Neural progenitor cell (in vitro differentiated cells): ENCODE data around the gene SUGCT. TPM values are rescaled to one million over a fixed set of nuclear protein-coding genes. Genes with fewer than 3 reads are reported as not detected.

Experiments used
- DNase-seq: peaks from one replicate; pipeline ENCODE4 v3.0.0-alpha.2; 2016; ENCODE audit warnings: low spot score
- H2AFZ ChIP-seq: fragments of 200-600 bp; sonication (generic); replicated peaks from 2 replicates; pipeline ENCODE4 v1.6.1; 2016; ENCODE audit warnings: antibody characterized with exemption
- H3F3A ChIP-seq: fragments of 200-600 bp; sonication (generic); 2 replicates; pipeline ENCODE4 v1.6.1; 2016; ENCODE audit warnings: antibody characterized with exemption, low read depth
- H3K27ac ChIP-seq: fragments of 200-600 bp; sonication (generic); 2 replicates; pipeline ENCODE4 v1.5.1; 2016; ENCODE audit warnings: mild to moderate bottlenecking
- H3K27me3 ChIP-seq: fragments of 200-600 bp; sonication (generic); 2 replicates; pipeline ENCODE4 v1.6.1; 2016; ENCODE audit warnings: mild to moderate bottlenecking, moderate library complexity
- H3K36me3 ChIP-seq: fragments of 200-600 bp; sonication (generic); 2 replicates; pipeline ENCODE4 v1.5.1; 2016
- H3K4me1 ChIP-seq: fragments of 200-600 bp; sonication (generic); 2 replicates; pipeline ENCODE4 v1.6.1; 2016; ENCODE audit warnings: mixed run types
- H3K4me2 ChIP-seq: fragments of 200-600 bp; sonication (generic); 2 replicates; pipeline ENCODE4 v1.6.1; 2016
- H3K4me3 ChIP-seq: fragments of 200-600 bp; sonication (generic); 2 replicates; pipeline ENCODE4 v1.5.1; 2016
- H3K79me2 ChIP-seq: fragments of 200-600 bp; sonication (generic); 2 replicates; pipeline ENCODE4 v1.6.1; 2016; ENCODE audit warnings: low read depth
- H3K9ac ChIP-seq: fragments of 200-600 bp; sonication (generic); 2 replicates; pipeline ENCODE4 v1.6.1; 2016
- H3K9me3 ChIP-seq: fragments of 200-600 bp; sonication (generic); 2 replicates; pipeline ENCODE4 v1.5.1; 2016; ENCODE audit warnings: low read depth
- H4K20me1 ChIP-seq: fragments of 200-600 bp; sonication (generic); 2 replicates; pipeline ENCODE4 v1.6.1; 2016; ENCODE audit warnings: low read depth
- H3K27ac Mint-ChIP-seq: 3 replicates; pipeline ENCODE4 v1.8.0; 2021; ENCODE audit warnings: mixed read lengths
- H3K27me3 Mint-ChIP-seq: 2 replicates; pipeline ENCODE4 v1.8.0; 2022; ENCODE audit warnings: low read depth, mild to moderate bottlenecking, inconsistent platforms, moderate library complexity, mixed read lengths; ENCODE audit not compliant: insufficient read depth
- H3K36me3 Mint-ChIP-seq: 3 replicates; pipeline ENCODE4 v1.8.0; 2021; ENCODE audit warnings: mixed read lengths
- H3K4me1 Mint-ChIP-seq: 3 replicates; pipeline ENCODE4 v1.8.0; 2021; ENCODE audit warnings: mixed read lengths
- H3K4me3 Mint-ChIP-seq: 3 replicates; pipeline ENCODE4 v1.8.0; 2021; ENCODE audit warnings: mild to moderate bottlenecking, moderate library complexity, mixed read lengths
- H3K9me3 Mint-ChIP-seq: 3 replicates; pipeline ENCODE4 v1.8.0; 2020; ENCODE audit warnings: mixed read lengths
- CTCF ChIP-seq: fragments of 200-600 bp; sonication (generic); IDR thresholded peaks from 2 replicates; pipeline ENCODE4 v1.5.1; 2017; ENCODE audit warnings: antibody characterized with exemption, mild to moderate bottlenecking
- EZH2 ChIP-seq: fragments of 200-600 bp; sonication (generic); IDR thresholded peaks from 2 replicates; pipeline ENCODE4 v1.6.1; 2017; ENCODE audit warnings: antibody characterized with exemption, mild to moderate bottlenecking, moderate library complexity
- EZH2phosphoT487 ChIP-seq: fragments of 200-600 bp; sonication (generic); IDR thresholded peaks from 2 replicates; pipeline ENCODE4 v1.6.1; 2017; ENCODE audit warnings: antibody characterized with exemption
- total RNA-seq: library from RNA; depleted of rRNA; stranded (reverse); fragments of >200 nt; gene quantifications from 2 replicates; pipeline ENCODE4 v1.2.3, GENCODE V29; 2015; ENCODE audit warnings: low replicate concordance

SUGCT gene
- total RNA-seq, 1 donor from 2014 or later: 10.1 TPM

- H3K4me3 Mint-ChIP-seq: no peak overlapping the region
- no peaks in the 10 kb centered on the region for H3K4me1 Mint-ChIP-seq
- no peak overlapping the region for H2AFZ ChIP-seq
- no peak for TF ChIP-seq EZH2phosphoT487
- no peak for TF ChIP-seq EZH2
- TF ChIP-seq CTCF: no peak
- H3K4me2 ChIP-seq: no peak overlapping the region
- no peaks in the 10 kb centered on the region for H3K36me3 Mint-ChIP-seq
- H3K36me3 ChIP-seq: no peaks in the 10 kb centered on the region
- H3K4me3 ChIP-seq: no peak overlapping the region
- no peaks in the 10 kb centered on the region for H3K27me3 Mint-ChIP-seq
- no peak overlapping the region for H3K27ac ChIP-seq
- no peak for DNase-seq
- H3F3A ChIP-seq: no peaks in the 10 kb centered on the region
- H3K27me3 ChIP-seq: no peaks in the 10 kb centered on the region
- H4K20me1 ChIP-seq: no peaks in the 10 kb centered on the region
- no peak overlapping the region for H3K27ac Mint-ChIP-seq
- no peaks in the 10 kb centered on the region for H3K79me2 ChIP-seq
- no peaks in the 10 kb centered on the region for H3K9me3 Mint-ChIP-seq
- H3K9me3 ChIP-seq: no peaks in the 10 kb centered on the region
- no peak overlapping the region for H3K9ac ChIP-seq
- no peaks in the 10 kb centered on the region for H3K4me1 ChIP-seq
These were observed 163.0 kb downstream of the SUGCT start for GRCh38 chr7:40297741-40298311.

- no peaks in the 10 kb centered on the region for H3K4me1 ChIP-seq
- no peaks in the 10 kb centered on the region for H3K27me3 ChIP-seq
- H4K20me1 ChIP-seq: no peaks in the 10 kb centered on the region
- Mint-ChIP-seq H3K9me3 (no peaks in the 10 kb centered on the region), H3K36me3 (no peaks in the 10 kb centered on the region), H3K27me3 (no peaks in the 10 kb centered on the region), H3K27ac (no peak overlapping the region), H3K4me1 (no peaks in the 10 kb centered on the region), H3K4me3 (no peak overlapping the region)
- no peaks in the 10 kb centered on the region for H3F3A ChIP-seq
- no peak overlapping the region for H3K27ac ChIP-seq
- H3K36me3 ChIP-seq: no peaks in the 10 kb centered on the region
- H2AFZ ChIP-seq: no peak overlapping the region
- no peak for TF ChIP-seq EZH2
- TF ChIP-seq EZH2phosphoT487: no peak
- no peak for TF ChIP-seq CTCF
- no peaks in the 10 kb centered on the region for H3K79me2 ChIP-seq
- H3K4me3 ChIP-seq: no peak overlapping the region
- no peak for DNase-seq
- H3K9me3 ChIP-seq: no peaks in the 10 kb centered on the region
- H3K4me2 ChIP-seq: no peak overlapping the region
- H3K9ac ChIP-seq: no peak overlapping the region
These were observed 163.6 kb downstream of the SUGCT start for GRCh38 chr7:40298421-40298820.

DNA sequence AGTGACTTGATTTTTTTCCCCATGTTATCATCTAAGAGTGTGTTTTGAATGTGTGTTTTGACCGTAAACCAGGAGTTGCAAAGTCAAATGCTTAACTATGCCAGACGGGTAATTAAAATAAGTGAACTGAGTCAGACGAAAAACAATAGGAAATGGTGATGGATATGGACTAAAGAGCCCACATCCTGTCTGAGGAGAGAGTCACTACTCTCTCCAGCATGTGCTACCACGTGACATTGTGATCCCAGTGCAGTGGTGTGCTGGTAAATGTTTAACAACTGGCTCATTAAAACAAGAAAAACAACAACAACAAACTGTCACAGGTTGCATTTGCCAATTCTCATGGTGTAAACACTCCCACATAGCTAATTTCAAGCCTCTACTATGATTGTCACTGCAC lies 164.3 kb downstream of the SUGCT start:
- Histone ChIP-seq H3K9me3 (no peaks in the 10 kb centered on the region), H2AFZ (no peak overlapping the region), H3K27ac (no peak overlapping the region), H3K9ac (no peak overlapping the region), H3F3A (no peaks in the 10 kb centered on the region), H3K36me3 (no peaks in the 10 kb centered on the region), H3K4me3 (no peak overlapping the region), H3K27me3 (no peaks in the 10 kb centered on the region), H3K79me2 (no peaks in the 10 kb centered on the region), H4K20me1 (no peaks in the 10 kb centered on the region), H3K4me1 (no peaks in the 10 kb centered on the region), H3K4me2 (no peak overlapping the region)
- Mint-ChIP-seq H3K27me3 (no peaks in the 10 kb centered on the region), H3K36me3 (no peaks in the 10 kb centered on the region), H3K27ac (no peak overlapping the region), H3K4me1 (no peaks in the 10 kb centered on the region), H3K9me3 (no peaks in the 10 kb centered on the region), H3K4me3 (no peak overlapping the region)
- no peak for DNase-seq
- TF ChIP-seq EZH2 (no peak), EZH2phosphoT487 (no peak), CTCF (no peak)
